IPS DF 4.7 (cell line): ENCODE measurements around the gene MAPK4.
"Not testable (repeated sequence)": the region's sequence is repeated elsewhere in the genome, so short reads cannot be mapped to it uniquely, and the experiment has no call there.

Experiments used
- DNase-seq: peaks from one replicate; pipeline ENCODE4 v3.0.0-alpha.2; 2013; ENCODE audit warnings: low spot score; ENCODE audit errors: extremely low read depth

The MAPK4 gene

DNA sequence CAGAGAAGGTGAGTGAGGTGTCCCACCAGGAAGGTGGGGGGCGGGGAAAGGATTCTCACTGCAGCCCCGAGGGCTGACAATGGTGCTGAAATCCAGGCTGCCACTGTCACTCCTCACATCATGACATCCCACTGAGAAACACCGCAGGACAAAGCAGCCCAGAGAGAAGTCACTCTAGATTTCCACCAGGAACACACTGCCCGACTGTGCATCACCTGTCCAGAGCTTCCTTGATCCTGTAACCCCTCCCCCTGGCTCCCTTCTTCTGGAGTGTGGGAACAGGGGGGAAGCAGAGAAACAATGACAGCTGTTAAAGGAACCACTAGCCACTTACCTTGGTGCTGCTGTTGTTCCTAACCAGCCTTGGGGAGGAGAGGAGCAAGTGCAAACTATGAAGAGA is 190.1 kb downstream of the MAPK4 start:
- DNase-seq = no peak

DNA sequence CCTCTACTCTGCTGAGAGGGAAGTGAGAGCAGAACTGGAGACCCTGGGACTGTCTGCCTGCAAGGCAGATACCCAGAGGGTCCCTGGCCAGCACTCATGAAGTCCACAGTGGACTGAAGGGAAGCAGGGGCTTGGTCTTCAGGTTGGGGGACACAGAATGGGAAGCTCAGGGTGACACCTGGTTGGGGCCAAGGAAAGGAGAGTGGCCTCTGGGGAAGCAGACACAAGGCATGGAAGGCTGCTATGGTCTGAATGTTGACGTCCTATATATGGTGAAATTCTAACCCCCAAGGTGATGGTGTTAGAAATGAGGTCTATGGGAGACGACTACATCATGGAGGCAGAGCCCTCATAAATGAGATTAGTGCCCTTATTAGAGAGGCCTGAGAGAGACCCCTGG is 190.7 kb downstream of the MAPK4 start:
- no peak for DNase-seq

DNA sequence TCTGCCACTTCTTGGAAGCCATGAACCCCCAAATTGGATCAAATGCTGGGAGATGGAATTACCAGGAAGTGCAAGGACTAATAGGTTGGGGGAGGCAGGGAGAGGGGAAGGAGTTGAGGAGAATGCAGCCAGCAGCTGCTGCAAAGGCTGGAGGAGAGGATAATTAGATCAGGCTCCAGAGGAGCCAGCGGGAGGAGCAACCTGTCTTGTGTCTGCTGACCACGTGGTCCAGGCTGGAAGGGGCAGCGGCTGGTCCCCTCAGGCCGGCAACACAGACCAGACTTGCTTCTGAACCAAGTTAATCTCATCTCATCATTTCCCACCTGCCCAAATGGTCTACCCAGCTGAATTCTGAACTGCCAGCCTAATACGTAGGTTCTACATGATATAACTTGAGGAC is 191.6 kb downstream of the MAPK4 start:
- no peak for DNase-seq

DNA sequence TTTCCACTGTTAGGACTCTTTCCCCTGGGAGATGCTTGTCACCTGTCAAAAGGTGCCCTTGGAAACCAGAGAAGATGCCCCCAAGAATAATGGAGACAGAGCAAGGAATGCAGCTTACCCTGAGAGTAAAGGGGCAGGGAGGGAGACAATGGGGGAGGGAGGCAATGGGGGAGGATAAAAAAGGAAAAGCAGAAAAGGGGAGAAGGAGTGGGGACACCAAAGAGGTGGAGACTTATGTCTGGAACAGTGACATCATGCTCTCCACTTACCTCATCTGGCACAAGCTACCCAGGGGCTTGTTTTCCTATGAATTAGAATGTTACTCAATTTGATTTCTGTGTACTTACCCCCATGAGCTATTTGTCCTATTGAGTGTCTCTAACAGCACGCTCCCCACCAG is 192.1 kb downstream of the MAPK4 start:
- no peak for DNase-seq

DNA sequence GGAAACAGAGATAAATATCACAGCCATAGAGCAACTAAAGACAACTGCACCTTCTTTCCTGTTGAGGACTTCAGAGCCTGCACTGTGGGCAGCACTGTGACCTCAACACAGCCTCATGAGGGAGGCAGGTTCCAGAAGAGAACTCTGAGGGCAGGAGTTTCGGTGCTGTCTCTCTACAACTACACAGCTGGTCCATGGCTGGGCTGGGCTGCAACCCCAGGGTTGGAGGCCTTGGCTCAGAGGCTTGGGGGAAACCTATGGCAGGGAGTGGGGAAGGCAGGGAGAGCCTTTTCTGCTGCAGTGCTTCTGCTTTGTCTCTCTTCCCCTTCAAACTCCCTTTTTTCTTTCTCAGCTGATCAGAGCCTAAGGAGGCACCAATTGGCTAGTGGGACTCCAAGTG is 193.4 kb downstream of the MAPK4 start:
- DNase-seq = no peak

DNA sequence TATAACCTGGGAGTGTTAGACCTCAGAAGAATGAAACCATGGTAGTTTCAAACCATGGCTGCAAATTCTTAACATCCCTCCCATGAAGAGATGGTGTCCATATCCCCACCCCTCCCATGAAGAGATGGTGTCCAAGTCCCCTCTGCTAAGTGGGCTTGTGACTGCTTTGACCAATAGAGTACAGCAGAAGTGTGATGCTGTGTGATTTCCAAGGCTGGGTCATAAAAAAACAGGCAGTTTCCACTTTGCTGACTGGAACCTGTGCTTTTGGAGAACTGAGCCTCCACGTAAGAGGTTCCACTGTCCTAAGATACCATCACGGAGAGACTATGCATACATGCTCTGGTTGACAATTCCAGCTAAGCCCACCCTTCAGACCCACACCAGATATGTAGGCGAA is 194.4 kb downstream of the MAPK4 start:
- DNase-seq = no peak

DNA sequence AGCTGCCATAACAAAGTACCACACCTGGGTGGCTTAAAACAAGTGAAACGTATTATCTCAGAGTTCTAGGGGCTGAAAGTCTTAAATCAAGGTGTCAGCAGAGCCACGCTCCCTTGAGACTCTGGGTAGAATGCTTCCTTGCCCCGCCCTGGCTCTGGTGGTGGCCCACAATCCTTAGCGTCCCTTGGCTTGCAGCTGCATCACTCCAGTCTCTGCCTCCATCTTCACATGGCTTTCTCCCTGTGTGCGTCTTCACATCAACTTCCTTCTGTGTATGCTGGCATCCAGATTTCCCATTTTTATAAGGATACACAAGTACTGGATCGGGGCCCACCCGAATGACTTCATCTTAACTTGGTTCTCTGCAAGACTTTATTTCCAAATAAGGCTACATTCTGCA is 197.5 kb downstream of the MAPK4 start:
- DNase-seq = no peak

DNA sequence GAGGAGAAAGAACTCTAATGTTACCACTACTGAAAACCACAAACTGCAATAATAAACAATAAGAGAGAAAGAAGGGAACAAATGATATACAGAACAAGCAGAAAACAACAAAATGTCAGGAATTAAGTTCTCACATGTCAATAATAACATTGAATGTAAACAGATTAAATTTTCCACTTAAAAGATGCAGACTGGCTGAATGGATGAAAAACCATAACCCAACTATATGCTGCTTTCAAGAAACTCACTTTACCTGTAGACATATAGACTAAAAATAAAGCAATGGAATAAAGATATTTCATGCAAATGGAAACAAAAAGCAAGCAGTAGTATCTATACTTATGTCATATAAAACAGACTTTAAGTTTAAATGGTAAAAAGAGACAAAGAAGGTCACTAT is 209.6 kb downstream of the MAPK4 start:
- no peak for DNase-seq

DNA sequence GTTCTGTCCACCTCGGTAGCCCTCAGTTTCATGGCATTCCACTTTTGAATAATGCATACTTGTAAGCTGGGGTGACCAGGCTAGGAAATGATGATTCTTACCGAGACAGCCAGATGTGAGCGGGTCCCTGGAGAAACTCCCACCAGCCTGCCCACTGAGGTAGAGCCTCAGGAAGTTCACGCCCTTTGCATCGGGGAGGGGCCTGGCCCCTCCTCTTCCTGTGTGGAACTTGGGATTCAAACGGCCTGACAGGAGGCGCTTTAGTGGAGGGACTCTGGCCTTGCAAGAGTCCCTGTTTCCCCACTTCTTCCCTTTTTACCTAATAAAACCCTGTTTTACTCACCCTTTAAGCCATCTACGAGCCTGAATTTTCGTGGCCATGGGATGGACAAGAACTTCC is 215.3 kb downstream of the MAPK4 start:
- no peak for DNase-seq

DNA sequence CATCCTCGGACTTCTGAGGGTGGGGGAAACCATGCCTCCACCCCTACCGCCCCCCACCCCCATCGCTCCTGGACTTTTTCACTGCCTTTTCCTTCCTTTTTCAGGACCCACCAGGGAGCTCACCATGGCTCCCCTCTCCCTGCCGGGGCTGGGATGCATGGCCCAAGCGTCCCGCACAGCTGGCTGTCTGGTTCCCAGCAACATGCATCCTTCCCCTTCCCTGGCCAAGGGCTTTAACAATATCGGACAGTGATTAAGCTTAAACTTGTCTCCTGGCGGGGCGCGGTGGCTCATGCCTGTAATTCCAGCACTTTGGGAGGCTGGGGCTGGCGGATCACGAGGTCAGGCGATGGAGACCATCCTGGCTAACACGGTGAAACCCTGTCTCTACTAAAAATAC is 215.8 kb downstream of the MAPK4 start:
- DNase-seq = no peak

DNA sequence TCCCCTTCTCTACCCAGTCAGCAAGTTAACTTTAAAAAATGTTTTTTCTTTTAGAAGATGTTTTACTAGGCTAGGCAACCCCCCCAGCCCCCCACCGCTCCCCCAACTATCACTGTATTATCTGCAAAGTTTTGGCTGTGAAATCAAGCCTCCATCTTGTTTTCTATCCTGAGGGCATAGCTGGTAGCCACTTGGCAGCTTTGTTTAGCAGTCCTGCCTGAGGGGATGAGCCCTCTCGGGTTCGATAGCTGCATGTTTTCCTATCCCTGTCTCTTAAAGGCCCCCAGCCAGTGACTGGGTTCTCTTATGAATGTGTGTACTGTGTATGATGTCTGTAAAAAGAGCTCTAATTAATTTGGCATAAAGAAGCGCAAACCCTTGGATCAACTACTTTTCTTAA is 216.5 kb downstream of the MAPK4 start:
- DNase-seq = no peak

DNA sequence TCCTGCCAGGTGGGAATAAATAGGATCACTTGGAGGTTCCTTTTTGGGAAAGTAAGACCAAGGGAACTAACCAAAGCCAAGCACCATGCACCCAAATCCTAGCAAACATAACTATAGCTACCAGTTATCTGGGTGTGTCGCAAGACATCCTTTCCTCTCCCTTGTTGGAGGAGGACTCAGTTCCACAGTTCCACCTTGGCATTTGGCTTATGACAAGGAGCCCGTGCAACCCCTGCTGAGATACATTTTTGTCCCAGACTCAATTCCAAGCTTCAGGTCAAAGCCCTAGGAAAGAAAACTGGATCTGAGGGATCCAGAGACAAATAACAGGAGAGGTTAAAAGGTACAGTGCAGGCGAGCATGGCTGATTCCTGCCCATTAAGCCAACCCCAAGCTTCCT is 219.1 kb downstream of the MAPK4 start:
- DNase-seq = not testable (repeated sequence)
